Subcutaneous adipose tissue (tissue), 4 donors: ENCODE data around the gene WDR43. TPM values are rescaled to one million over a fixed set of nuclear protein-coding genes. Genes with fewer than 3 reads are reported as not detected.

Experiments used
- CTCF ChIP-seq: fragments of 450-650 bp; IDR thresholded peaks from one replicate; pipeline ENCODE4 v1.5.1; 2016; ENCODE audit warnings: low read depth, mild to moderate bottlenecking, control low read depth, antibody characterized with exemption, moderate library complexity
- total RNA-seq, 4 donors: library from RNA; depleted of rRNA; stranded (reverse); fragments of >200 nt; gene quantifications; one replicate each; pipeline ENCODE4 v1.1.0, GENCODE V29; 2016

WDR43 gene
- total RNA-seq, 4 donors from 2014 or later, result 39.4 to 72.9 (median 48.1) TPM

- TF ChIP-seq CTCF, result no peak
These were observed 56.6 kb downstream of the WDR43 start for GRCh38 chr2:28950941-28951630.

DNA sequence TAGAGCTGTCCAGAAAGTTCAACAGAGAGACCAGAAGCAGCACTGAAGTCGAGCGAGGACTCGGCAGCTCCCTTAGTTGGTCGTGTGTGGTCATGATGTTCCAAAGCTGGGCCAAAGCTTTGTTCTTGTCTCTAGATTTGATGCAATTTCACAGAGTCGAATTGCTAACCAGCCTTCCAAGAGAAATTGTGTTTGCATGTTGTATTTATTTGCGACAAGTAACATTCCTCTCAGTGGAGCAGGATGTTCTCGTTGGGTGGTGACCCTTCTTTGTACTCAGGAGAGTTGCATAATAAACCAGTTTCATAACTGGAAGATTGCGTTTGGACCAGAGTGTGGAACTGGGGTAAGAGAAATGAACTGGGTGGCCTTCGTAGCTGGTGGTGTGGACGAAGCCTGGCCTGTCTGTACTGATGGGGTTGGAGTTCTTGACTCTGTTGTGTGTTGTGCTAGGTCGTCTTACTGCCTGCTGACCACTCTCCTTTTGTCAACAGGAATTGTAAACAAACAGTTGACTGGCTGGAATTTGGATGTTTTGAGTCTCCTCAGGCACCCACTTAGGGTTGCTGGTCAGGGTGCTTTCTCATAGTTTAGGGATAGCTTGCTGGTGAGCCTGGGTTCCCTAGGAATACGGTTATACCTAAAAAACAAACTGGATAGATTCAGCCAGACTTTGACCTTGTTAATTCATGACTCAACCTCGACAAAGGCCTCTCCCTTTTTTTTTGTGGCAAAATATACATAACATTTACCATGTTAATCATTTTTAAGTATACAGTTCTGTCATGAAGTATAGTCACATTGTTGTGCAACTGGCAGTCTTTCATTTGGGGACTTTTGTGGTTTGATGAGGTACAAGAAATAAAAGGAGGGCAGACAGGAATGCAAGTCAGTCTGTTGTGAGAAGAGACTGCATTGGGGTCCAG is 57.7 kb downstream of the WDR43 start:
- TF ChIP-seq CTCF, result no peak

DNA sequence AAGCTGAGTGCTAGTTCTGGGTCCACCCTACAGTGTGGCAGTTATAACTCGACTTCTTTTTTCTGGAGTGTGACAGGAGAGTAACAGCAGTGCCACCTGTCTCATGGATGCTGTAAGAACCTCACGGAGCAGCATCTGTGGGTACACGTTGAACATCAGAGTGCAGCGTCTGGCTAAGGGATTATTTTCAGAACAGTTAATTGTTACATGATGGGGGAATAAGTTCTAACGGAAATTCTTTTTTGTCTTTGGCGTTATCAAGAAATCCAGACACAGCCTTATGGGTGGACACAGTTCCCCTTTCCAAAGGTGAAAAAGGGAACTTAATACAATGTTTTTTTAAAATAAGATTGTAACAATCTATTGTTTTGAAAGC is 58.4 kb downstream of the WDR43 start:
- no peak for TF ChIP-seq CTCF

GRCh38 chr2:28955467-28955866 is 61.0 kb downstream of the WDR43 start:
- TF ChIP-seq CTCF, result no peak

- no peak for TF ChIP-seq CTCF
These were observed 62.0 kb downstream of the WDR43 start for GRCh38 chr2:28956415-28956826.

GRCh38 chr2:28956890-28957289 is 62.4 kb downstream of the WDR43 start:
- no peak for TF ChIP-seq CTCF

DNA sequence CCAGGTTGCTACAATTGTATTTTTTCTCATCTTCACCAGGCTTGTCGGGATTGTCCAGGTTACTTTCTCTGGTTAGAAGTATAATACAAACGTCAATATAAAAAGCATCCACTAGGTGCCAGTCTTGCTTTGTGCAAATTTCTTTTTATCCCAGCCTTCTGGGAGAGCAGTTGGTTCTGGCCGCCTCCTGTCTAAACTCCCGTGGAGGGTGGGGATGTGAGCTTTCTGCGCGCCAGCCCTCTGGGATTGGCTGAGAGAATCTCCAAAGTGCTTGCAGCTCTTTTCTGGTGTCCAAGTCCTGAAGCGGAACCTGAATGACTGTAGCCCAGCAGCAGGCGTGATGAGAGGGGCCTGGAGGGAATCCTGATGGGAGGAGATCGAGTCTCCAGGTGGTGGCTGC is 64.2 kb downstream of the WDR43 start:
- no peak for TF ChIP-seq CTCF
